IPS-11a (cell line): ENCODE data around the gene CCDC191.

ENCODE experiments used
- H3K4me3 ChIP-seq: one replicate; pipeline ENCODE4 v1.5.1; 2013; ENCODE audit warnings: low read depth, low read length, control low read depth

CCDC191 gene

DNA sequence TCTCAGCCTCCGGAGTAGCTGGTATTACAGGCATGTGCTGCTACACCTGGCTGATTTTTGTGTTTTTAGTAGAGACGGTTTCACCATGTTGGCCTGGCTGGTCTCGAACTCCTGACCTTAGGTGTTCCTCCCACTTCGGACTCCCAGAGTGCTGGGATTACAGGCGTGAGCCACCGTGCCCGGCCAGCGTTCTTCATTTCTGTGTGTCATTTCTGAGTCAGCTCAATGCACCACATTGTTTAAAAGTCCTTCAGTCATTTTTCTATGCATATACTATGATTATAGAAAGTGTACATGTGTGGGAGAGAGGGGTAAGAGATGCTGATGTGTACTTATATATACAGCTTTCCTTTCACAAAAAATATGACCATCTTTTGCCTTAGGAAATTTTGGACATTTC is 2.3 kb upstream of the CCDC191 start:
- no peak overlapping the region for H3K4me3 ChIP-seq

- H3K4me3 ChIP-seq, result peak overlapping the region; percentile 94
These were observed 653 bp upstream of the CCDC191 start for GRCh38 chr3:114057011-114057347.

DNA sequence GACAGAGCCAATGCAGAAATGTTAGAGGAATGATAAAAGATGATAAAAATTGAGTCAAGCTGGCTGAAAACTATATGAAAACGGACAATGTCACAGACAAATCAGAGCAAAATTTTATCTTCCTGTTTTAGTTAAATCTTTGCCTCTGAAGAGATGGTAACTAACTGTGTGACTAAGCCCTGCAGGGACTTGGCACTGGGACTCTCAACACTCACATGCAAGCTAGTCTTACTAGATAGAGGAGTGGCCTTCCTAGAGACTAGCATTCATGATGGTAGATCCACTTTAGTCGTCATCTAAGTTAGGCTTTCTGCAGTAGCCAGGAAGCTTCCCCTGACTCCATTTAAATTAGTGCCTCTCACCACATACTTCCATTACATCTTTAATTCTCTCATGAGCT is 4.1 kb downstream of the CCDC191 start:
- no peak overlapping the region for H3K4me3 ChIP-seq

DNA sequence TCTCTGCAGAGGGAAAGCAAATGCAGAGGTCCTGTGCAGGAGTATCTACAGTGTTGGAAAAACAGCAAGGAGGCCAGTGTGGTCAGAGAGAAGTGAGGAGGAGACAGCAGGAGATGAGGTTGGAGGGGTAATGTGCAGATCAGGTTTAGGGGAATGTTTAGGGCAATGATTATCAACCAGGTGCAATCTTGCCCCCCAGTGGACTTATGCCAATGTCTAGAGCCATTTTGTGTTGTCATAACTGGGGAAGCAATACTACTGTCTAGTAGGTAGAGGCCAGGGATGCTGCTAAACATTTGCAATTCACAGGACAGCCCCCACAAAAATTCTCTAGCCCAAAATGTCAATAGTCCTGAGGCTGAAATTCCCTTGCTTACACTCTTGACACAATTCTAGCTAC is 13.1 kb downstream of the CCDC191 start:
- no peak overlapping the region for H3K4me3 ChIP-seq

- H3K4me3 ChIP-seq, result no peak overlapping the region
These were observed 20.4 kb downstream of the CCDC191 start for GRCh38 chr3:114035896-114036295.

GRCh38 chr3:114034787-114035545 is 21.4 kb downstream of the CCDC191 start:
- H3K4me3 ChIP-seq, result no peak overlapping the region

DNA sequence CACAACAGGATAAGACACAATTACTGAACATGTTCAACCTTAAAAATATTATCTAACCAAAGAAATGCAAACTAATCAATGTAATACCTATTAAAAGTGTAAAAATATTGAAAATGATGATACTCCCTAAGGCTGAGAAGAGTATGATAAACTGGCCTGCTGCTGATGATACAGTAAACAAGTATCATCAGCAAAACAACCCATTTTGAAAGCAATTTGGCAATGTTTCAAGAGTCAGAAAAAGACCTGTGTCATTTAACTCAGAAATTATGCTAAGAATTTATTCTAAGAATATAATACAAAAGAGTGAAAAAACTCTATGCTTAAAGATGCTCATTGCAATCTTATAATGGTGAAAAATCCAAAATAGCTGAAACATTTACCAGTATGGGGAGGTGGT is 22.1 kb downstream of the CCDC191 start:
- no peak overlapping the region for H3K4me3 ChIP-seq

GRCh38 chr3:114033721-114034120 is 22.6 kb downstream of the CCDC191 start:
- no peak overlapping the region for H3K4me3 ChIP-seq

GRCh38 chr3:114026331-114026730 is 30.0 kb downstream of the CCDC191 start:
- H3K4me3 ChIP-seq, result no peak overlapping the region

DNA sequence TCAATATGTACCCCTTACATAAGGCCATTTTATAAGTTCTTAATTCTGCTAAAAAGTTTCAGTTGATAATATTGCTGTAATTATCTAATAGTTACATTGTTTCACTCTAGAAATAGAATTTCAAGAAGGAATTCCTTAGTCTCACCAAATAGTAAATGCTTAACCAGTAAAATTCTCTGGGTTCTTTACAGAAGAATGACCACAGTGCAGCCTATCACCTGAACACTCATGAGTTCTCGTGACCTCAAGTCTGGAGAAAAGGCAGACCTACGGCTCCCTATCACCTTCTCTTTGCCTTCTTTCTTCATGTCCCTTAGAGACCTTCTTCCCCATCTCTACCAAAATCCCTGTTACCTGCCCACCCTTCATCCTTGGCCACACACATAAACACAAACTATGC is 30.9 kb downstream of the CCDC191 start:
- H3K4me3 ChIP-seq, result no peak overlapping the region

GRCh38 chr3:114022145-114022802 is 34.1 kb downstream of the CCDC191 start:
- H3K4me3 ChIP-seq, result no peak overlapping the region

- H3K4me3 ChIP-seq, result no peak overlapping the region
These were observed 35.4 kb downstream of the CCDC191 start for GRCh38 chr3:114020907-114021306.

GRCh38 chr3:114019486-114019885 is 36.8 kb downstream of the CCDC191 start:
- no peak overlapping the region for H3K4me3 ChIP-seq

DNA sequence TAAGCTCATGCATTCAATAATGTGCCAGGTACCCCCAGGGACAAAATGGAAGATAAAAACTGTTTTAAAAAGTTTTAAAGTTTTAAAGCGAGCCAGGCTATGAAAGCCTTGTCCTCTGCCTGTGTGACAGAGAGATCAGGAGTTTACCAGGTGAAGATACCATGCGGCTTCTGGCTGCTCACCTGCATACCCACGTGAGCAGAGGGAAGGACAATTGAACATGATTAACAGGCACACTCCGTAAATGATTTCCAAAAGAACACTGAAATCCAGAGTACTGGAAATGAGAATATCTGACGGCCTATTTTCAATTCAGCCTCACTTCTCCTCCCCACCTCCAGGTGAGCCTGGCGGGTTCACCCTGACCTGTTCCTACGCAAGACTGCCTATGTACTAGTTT is 42.1 kb downstream of the CCDC191 start:
- no peak overlapping the region for H3K4me3 ChIP-seq

- H3K4me3 ChIP-seq, result no peak overlapping the region
These were observed 45.1 kb downstream of the CCDC191 start for GRCh38 chr3:114011059-114011797.

DNA sequence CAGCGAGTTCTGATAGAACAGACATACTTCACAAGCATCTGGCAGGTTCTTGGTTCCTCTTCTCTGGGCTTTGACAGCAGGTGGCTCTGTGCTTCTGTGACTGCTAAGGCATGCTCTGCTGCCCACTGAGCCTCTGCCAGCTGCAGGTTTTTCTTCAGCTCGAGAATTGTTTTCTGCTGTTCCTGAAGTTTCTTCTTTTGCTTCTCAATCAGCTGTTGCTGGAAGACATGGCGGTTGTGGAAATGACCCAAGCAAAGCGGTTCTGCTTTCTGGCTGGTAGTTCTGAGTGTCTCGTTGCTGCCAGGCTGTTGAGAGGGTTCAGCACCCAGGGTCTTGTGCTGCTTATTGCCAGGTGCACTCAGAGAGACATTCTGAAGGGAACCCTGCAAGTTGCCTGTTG is 50.8 kb downstream of the CCDC191 start:
- no peak overlapping the region for H3K4me3 ChIP-seq

- H3K4me3 ChIP-seq, result no peak overlapping the region
These were observed 70.8 kb downstream of the CCDC191 start for GRCh38 chr3:113985541-113985940.

DNA sequence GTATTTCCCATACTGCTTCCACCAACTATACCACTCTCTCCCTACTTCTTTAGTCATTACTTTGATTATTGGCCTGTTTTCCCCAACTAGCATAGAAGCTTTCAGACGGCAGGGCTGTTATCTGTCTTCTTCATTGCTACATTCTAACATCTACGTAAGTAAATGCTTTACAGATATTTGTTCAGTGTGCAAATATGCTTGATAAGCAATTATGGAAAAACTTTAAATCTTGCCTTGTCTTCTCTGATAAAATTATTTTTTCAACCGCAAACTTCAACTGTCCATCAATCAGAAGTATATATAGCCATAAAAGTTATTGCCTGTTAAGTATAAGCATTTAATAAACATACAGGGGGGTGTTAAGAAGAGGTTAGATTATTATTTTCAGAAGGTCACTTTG is 72.8 kb downstream of the CCDC191 start:
- H3K4me3 ChIP-seq, result no peak overlapping the region

DNA sequence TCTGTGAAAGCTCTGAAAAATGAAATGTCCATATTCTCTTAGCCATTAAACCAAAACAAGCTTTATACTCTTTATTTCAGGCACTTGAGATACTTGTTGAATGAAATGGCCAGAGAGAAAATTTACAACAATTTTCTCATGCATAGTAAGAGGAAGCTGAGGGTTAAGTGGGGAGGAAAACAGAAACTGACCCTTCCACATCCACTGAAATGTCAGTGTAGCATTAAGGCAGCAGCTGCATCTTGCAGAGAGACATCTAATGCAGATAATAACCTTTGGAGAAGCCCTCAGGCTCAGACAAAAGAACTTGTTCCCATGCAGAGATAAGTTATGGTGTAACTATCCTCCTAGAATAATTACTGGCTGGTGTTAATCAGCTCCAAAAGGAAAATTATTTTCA is 74.5 kb downstream of the CCDC191 start:
- H3K4me3 ChIP-seq, result no peak overlapping the region

DNA sequence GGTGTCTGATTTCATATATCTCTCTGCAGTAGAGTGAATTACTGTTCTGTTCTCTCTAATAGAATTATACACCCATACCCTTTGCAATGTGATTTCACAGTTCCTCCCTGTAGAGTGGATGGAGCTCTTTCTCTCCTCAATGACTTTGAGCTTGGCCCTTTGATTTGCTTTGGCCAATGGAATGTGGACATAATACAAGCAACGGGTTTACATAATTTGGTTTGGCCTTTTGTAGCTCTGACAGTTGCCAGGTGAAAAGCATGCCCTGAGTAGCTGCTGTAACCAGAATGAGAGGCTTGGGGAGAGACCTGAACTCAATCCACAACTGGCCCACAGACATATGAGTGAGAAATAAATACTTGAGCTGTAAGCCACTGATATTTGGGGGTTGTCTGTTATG is 76.4 kb downstream of the CCDC191 start:
- H3K4me3 ChIP-seq, result no peak overlapping the region

DNA sequence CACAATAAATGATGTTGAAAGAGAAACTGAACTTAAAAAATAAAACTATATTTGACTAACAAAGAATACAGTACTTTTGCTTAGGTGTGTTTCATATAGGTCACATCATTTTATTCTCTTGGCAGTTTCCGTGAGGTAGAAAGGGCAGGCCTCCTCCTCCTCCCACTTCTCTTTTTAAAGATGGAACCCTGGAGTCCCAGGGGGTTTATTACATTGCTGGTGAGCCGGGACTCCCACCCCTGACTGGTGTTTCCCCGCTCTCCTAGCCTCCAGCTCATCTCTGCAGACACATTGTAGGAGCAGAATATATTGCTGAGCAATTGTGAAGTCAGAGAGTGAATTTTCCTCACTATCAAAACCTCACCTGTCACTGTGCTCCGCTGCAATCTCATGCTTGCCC is 78.5 kb downstream of the CCDC191 start:
- H3K4me3 ChIP-seq, result no peak overlapping the region

DNA sequence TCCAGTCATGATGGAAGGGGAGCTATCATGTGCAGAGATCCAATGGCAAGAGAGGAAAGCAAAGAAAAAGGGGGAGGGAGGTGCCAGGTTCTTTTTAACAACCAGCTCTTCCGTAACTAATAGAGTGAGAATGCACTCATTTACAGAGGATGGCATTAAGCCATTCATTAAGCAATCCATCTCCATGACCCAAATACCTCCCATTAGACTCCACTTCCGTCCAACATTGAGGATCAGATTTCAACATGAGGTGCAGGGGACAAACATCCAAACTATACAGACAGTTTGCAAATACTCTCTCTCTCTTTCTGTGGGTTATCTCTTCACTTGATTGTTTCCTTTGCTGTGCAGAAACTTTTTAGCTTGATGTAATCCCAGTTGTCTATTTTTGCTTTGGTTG is 87.3 kb downstream of the CCDC191 start:
- no peak overlapping the region for H3K4me3 ChIP-seq
